Spleen (tissue), 11 donors: ENCODE results near the gene POU6F1. TPM values are rescaled to one million over a fixed set of nuclear protein-coding genes. Genes with fewer than 3 reads are reported as not detected.

Experiments used
- DNase-seq: peaks from one replicate; pipeline ENCODE4 v3.0.0-alpha.2; 2020
- H3K27ac ChIP-seq, 8 donors: fragments of 200-600 bp; sonication (generic) in 7 of 8; 1 replicate in 4 of 8; 2 replicates in 4 of 8; pipeline versions ENCODE4 v1.5.0 to v1.8.0; 2016 to 2021; ENCODE audit warnings: inconsistent platforms in 4 of 8, mild to moderate bottlenecking in 4 of 8, moderate library complexity in 1 of 8
- H3K27me3 ChIP-seq, 7 donors: fragments of 200-600 bp; sonication (generic) in 6 of 7; replicated peaks in 1 of 7; 1 replicate in 4 of 7; 2 replicates in 3 of 7; pipeline versions ENCODE4 v1.5.0 to v1.8.0; 2016 to 2021; ENCODE audit warnings: inconsistent platforms in 3 of 7, mild to moderate bottlenecking in 1 of 7
- H3K36me3 ChIP-seq, 6 donors: fragments of 200-600 bp; sonication (generic) in 5 of 6; 1 replicate in 4 of 6; 2 replicates in 2 of 6; pipeline versions ENCODE4 v1.5.0 to v1.8.0; 2016 to 2021; ENCODE audit warnings: inconsistent platforms in 2 of 6
- H3K4me1 ChIP-seq, 6 donors: fragments of 200-600 bp; sonication (generic) in 5 of 6; 1 replicate in 3 of 6; 2 replicates in 3 of 6; pipeline versions ENCODE4 v1.5.0 to v1.8.0; 2016 to 2021; ENCODE audit warnings: inconsistent platforms in 3 of 6
- H3K4me3 ChIP-seq, 8 donors: fragments of 200-600 bp; sonication (generic) in 7 of 8; 1 replicate in 4 of 8; 2 replicates in 4 of 8; pipeline versions ENCODE4 v1.5.0 to v1.8.0; 2016 to 2021; ENCODE audit warnings: inconsistent platforms in 4 of 8, mild to moderate bottlenecking in 4 of 8, moderate library complexity in 2 of 8
- H3K9me3 ChIP-seq, 8 donors: fragments of 200-600 bp; sonication (generic) in 7 of 8; 1 replicate in 4 of 8; 2 replicates in 4 of 8; pipeline versions ENCODE4 v1.5.0 to v1.8.0; 2016 to 2021; ENCODE audit warnings: inconsistent platforms in 4 of 8
- POLR2A ChIP-seq, 3 donors: fragments of 450-650 bp; IDR thresholded peaks; one replicate each; pipeline ENCODE4 v1.5.1; 2017; ENCODE audit warnings: antibody characterized with exemption in 3 of 3, mild to moderate bottlenecking in 1 of 3
- POLR2AphosphoS5 ChIP-seq, 3 donors: sonication (generic); formaldehyde crosslinking; IDR thresholded peaks; one replicate each; pipeline ENCODE4 v1.5.1; 2017; ENCODE audit warnings: antibody characterized with exemption in 3 of 3
- WGBS, 5 donors: extraction: QIAGEN DNeasy Blood & Tissue Kit in 3 of 5; methylation state at CpG; one replicate each; pipeline versions ENCODE4 v1.1.5 to v1.1.7; 2013 to 2018; 5-methylcytosine and 5-hydroxymethylcytosine counted together
- intact Hi-C: fragments of 100-400 bp; cut with DNase I; formaldehyde crosslinking; loops from one replicate; pipeline ENCODE4 v1.15.0; 2023; ENCODE audit warnings: low total_unique reads
- polyA plus RNA-seq, 3 donors: library from polyadenylated mRNA; stranded (reverse); fragments of 200-250 nt; gene quantifications; one replicate each; pipeline ENCODE4 v1.2.1, GENCODE V29; 2013
- total RNA-seq, 7 donors: library from RNA; depleted of rRNA in 3 of 7; stranded (reverse); fragments of >200 nt in 3 of 7; fragmentation: NEBNext Ultra II Directional in 4 of 7; extraction: Animal tissue kit (Norgen Biotek cat#: 25700) in 4 of 7; gene quantifications; one replicate each; pipeline versions ENCODE4 v1.1.0 to v1.2.1, GENCODE V29; 2016 to 2021
- TF ChIP-seq, protein P1 (sequence below), 11 experiments: fragments of 200-600 bp in 7 of 11; fragments of 450-650 bp in 4 of 11; sonication (generic) in 4 of 11; IDR thresholded peaks in 8 of 11; conservative IDR thresholded peaks in 3 of 11; 1 replicate in 7 of 11; 2 replicates in 4 of 11; pipeline versions ENCODE4 v1.4.0 to v1.8.0; 2016 to 2021; ENCODE audit warnings: antibody characterized with exemption in 11 of 11, inconsistent platforms in 4 of 11, mild to moderate bottlenecking in 1 of 11
- donor health status: healthy with polysubstance abuse.
- donor health status: DM: no; HTN: no; CAD: no; lungs with moderate emphysema.
- donor health status: DM: no; HTN: no; CAD: no.
- donor health status: Bipolar disorder and iron deficiency.
- donor health status: healthy.
- donor health status: DM: no; HTN: no; CAD: no.
- donor health status: DM: yes; HTN: yes; CAD: no.

The POU6F1 gene
- total and polyA plus RNA-seq, 10 donors = 3.9 to 27.1 (median 18.5) TPM

DNA sequence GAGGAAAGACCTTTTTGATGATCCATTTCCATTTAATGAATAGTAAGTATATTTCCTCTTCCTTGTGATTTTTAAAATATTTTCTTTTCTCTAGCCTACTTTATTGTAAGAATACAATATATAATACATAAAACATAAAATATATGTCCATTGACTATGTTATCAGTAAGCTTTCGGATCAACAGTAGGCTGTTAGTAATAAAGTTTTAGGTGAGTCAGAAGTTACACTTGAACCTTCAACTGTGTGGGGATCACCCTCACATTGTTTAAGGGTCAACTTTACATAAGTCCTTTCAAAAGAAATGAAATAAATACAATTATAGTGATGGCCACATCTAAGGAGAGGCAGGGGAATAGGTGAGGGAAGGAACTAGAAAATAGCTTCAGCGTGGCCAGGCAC is 40.0 kb downstream of the POU6F1 start:
- H3K9me3 ChIP-seq = no peaks in the 10 kb centered on the region
- peaks cover 0 to 13% (median 8%) of the 10 kb centered on the region in 6 donors for H3K4me1 ChIP-seq
- DNase-seq = no peak
- H3K27ac ChIP-seq = no peak overlapping the region
- 89 to 98% (median 91%) methylated on average over 2 of the region's 2 CpGs for WGBS, 5 donors
- intact Hi-C loops = no loop called here
- TF ChIP-seq POLR2A (IDR thresholded peaks at IDR 0.05) (no peak), POLR2AphosphoS5 (IDR thresholded peaks at IDR 0.05) (no peak)
- TF ChIP-seq, protein P1, sequence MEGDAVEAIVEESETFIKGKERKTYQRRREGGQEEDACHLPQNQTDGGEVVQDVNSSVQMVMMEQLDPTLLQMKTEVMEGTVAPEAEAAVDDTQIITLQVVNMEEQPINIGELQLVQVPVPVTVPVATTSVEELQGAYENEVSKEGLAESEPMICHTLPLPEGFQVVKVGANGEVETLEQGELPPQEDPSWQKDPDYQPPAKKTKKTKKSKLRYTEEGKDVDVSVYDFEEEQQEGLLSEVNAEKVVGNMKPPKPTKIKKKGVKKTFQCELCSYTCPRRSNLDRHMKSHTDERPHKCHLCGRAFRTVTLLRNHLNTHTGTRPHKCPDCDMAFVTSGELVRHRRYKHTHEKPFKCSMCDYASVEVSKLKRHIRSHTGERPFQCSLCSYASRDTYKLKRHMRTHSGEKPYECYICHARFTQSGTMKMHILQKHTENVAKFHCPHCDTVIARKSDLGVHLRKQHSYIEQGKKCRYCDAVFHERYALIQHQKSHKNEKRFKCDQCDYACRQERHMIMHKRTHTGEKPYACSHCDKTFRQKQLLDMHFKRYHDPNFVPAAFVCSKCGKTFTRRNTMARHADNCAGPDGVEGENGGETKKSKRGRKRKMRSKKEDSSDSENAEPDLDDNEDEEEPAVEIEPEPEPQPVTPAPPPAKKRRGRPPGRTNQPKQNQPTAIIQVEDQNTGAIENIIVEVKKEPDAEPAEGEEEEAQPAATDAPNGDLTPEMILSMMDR (IDR thresholded peaks at IDR 0.05 in 8 of 11, conservative IDR thresholded peaks at IDR 0.05 in 3 of 11) = no peak
- H3K4me3 ChIP-seq = no peak overlapping the region
- H3K36me3 ChIP-seq = no peaks in the 10 kb centered on the region
- no peaks in the 10 kb centered on the region for H3K27me3 ChIP-seq

DNA sequence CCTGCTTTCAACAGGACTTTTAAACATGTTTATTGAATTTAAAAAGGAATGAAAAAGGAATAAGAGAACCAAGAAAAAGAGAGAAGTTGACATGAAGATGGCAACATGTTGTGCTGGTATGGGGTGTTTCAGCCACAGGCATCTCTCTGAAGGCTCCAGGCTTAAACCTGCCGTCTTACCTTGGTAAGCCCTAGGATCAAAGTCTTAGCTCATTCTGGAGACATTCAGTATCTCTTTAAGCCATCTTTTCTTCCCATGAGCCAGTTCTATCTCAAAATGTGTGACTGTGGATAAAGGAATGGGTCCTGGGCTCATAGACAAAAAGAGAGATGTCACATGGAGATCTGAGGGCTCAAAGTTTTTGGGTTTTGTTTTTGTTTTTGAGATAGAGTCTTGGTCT is 43.4 kb downstream of the POU6F1 start:
- Histone ChIP-seq H3K27ac (peak overlapping the region in 2 of 8 donors; percentile 94 to 96), H3K27me3 (no peaks in the 10 kb centered on the region)
- intact Hi-C loops = no loop called here

DNA sequence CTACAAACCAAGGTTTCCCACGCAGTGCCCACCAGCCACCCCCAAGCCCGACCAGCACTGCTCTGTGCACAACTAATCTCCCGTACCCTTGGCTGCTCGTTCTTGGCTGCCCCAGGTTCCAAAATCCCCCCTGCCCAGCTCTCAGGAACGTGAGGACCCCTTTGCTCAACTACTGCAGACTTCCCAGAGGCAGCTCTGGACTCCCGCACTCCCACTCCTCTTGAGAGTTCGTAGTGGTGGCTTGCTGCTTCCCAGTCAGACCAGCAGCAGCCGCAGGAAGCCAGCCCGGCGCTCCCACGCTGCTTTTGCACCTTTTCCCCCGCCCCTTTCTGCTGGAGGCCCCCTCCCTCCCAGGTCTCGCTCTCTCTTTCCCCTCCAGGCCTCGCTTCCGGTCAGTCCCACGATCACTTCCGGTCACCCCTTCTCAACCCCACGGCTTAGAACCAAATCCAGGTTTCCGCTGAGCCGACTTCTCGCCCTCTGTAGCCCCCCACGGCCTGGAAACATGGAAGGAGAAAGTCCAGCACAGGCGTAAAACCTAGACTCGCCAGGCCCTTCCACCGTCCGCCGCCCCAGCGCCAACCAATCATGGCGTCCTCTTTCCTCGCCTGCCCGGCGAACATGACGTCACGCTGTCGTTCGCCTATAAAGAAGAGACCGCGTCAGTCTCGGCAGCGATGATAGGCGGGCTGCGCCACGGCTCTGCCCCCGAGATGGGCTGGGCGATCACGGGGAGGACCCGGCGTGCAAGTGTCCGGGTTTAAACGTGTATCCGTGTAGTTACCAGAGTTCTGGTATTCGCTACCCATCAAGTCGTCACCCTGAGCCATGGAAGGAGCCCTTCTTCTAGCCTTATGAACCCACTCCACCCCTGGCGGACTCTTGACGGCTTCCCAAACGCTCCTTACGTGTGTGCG is 45.1 kb downstream of the POU6F1 start, which contains the start of gene TFCP2:
Gene TFCP2, minus strand, starts transcription at position 621 of the 917 bp plus-strand sequence. CDS start 713 bp downstream, outside the sequence.
- intact Hi-C loops = no loop called here
- WGBS, 5 donors = 0 to 2% (median 1%) methylated on average over 51 to 58 of the region's 58 CpGs
- peaks cover 15 to 57% (median 39%) of the 10 kb centered on the region in 6 donors for H3K4me1 ChIP-seq
- peak within 1 kb of the TSS; percentile 92 to 99 (median 96) for H3K27ac ChIP-seq
- H3K27me3 ChIP-seq = no peaks in the 10 kb centered on the region
- peak; percentile 99 for DNase-seq
- peaks cover 0 to 14% (median 0%) of the 10 kb centered on the region in 6 donors for H3K36me3 ChIP-seq
- H3K4me3 ChIP-seq = peak within 1 kb of the TSS; percentile 57 to 92 (median 74)
- TF ChIP-seq POLR2AphosphoS5 (IDR thresholded peaks at IDR 0.05) (peak; percentile 94 to 95 (median 95)), POLR2A (IDR thresholded peaks at IDR 0.05) (peak in 1 of 3 donors; percentile 66)
- TF ChIP-seq, protein P1 (IDR thresholded peaks at IDR 0.05 in 8 of 11, conservative IDR thresholded peaks at IDR 0.05 in 3 of 11) = peak in 4 of 11 experiments; percentile 7 to 16 (median 9)
- H3K9me3 ChIP-seq = no peaks in the 10 kb centered on the region

More for the DNA sequence above, 43.4 kb downstream of the POU6F1 start:
- no peak for TF ChIP-seq POLR2AphosphoS5 (IDR thresholded peaks at IDR 0.05)
- TF ChIP-seq POLR2A (IDR thresholded peaks at IDR 0.05) = no peak
- TF ChIP-seq, protein P1 (IDR thresholded peaks at IDR 0.05 in 8 of 11, conservative IDR thresholded peaks at IDR 0.05 in 3 of 11) = no peak
- 82 to 90% (median 85%) methylated on average over 1 of the region's 1 CpG for WGBS, 5 donors
- no peaks in the 10 kb centered on the region for H3K9me3 ChIP-seq
- H3K36me3 ChIP-seq = peaks cover 0 to under 1% (median 0%) of the 10 kb centered on the region in 6 donors
- H3K4me1 ChIP-seq = peaks cover 15 to 41% (median 33%) of the 10 kb centered on the region in 6 donors
- H3K4me3 ChIP-seq = no peak overlapping the region
- no peak for DNase-seq
